Adrenal gland (tissue), 12 donors: ENCODE data around the gene ERC2. TPM values are rescaled to one million over a fixed set of nuclear protein-coding genes. Genes with fewer than 3 reads are reported as not detected.

Source experiments
- DNase-seq, 7 donors: peaks; one replicate each; pipeline ENCODE4 v3.0.0-alpha.2; 2019 to 2020
- H3K27ac ChIP-seq, 5 donors: fragments of 200-600 bp; sonication (generic) in 4 of 5; 1 replicate in 3 of 5; 2 replicates in 2 of 5; pipeline versions ENCODE4 v1.5.1 to v1.8.0; 2016 to 2020; ENCODE audit warnings: mild to moderate bottlenecking in 1 of 5
- H3K27me3 ChIP-seq: fragments of 200-600 bp; 2 replicates; pipeline ENCODE4 v1.8.0; 2021
- H3K36me3 ChIP-seq, 2 donors: fragments of 200-600 bp; replicated peaks in 1 of 2; 1 replicate in 1 of 2; 2 replicates in 1 of 2; pipeline versions ENCODE4 v1.5.1 to v1.8.0; 2018 to 2022
- H3K4me1 ChIP-seq, 2 donors: fragments of 200-600 bp; replicated peaks in 1 of 2; 1 replicate in 1 of 2; 2 replicates in 1 of 2; pipeline versions ENCODE4 v1.5.1 to v1.8.0; 2018 to 2021
- H3K4me3 ChIP-seq, 4 donors: fragments of 200-600 bp; sonication (generic) in 3 of 4; one replicate each; pipeline ENCODE4 v1.5.1; 2016 to 2018
- H3K9me3 ChIP-seq, 3 donors: fragments of 200-600 bp; sonication (generic) in 1 of 3; replicated peaks in 1 of 3; 1 replicate in 2 of 3; 2 replicates in 1 of 3; pipeline versions ENCODE4 v1.5.1 to v1.8.0; 2016 to 2021
- POLR2A ChIP-seq, 2 donors: fragments of 450-650 bp; IDR thresholded peaks; one replicate each; pipeline ENCODE4 v1.6.1; 2017; ENCODE audit warnings: antibody characterized with exemption in 2 of 2, mild to moderate bottlenecking in 2 of 2, moderate library complexity in 1 of 2
- WGBS, 4 donors: extraction: QIAGEN DNeasy Blood & Tissue Kit in 2 of 4; methylation state at CpG; one replicate each; pipeline versions ENCODE4 v1.1.5 to v1.1.7; 2013 to 2017; 5-methylcytosine and 5-hydroxymethylcytosine counted together
- intact Hi-C, 2 donors: fragments of 100-400 bp; cut with DNase I; formaldehyde crosslinking; loops; one replicate each; pipeline versions ENCODE4 v1.14.1 to v1.15.0; 2022 to 2023
- polyA plus RNA-seq, 3 donors: library from polyadenylated mRNA; stranded (reverse); fragments of 200-250 nt in 2 of 3; fragments of 350-450 nt in 1 of 3; fragmentation: Illumina TruSeq in 1 of 3; extraction: RNeasy Lipid Tissue Mini Kit (QIAGEN cat#74804) in 1 of 3; gene quantifications; one replicate each; pipeline ENCODE4 v1.2.3, GENCODE V29; 2013 to 2014
- total RNA-seq, 9 donors: library from RNA; depleted of rRNA in 4 of 9; stranded (reverse); fragments of >200 nt in 4 of 9; fragments of 120-200 nt in 1 of 9; fragmentation: NEBNext Ultra II Directional in 1 of 9; extraction: Animal tissue kit (Norgen Biotek cat#: 25700) in 1 of 9; gene quantifications; one replicate each; pipeline versions ENCODE4 v1.1.0 to v1.2.4, GENCODE V29; 2013 to 2023
- TF ChIP-seq, protein P1 (sequence below), 6 experiments: fragments of 450-650 bp in 4 of 6; fragments of 200-600 bp in 2 of 6; sonication (generic) in 1 of 6; IDR thresholded peaks; 1 replicate in 5 of 6; 2 replicates in 1 of 6; pipeline versions ENCODE4 v1.5.1 to v1.8.0; 2016 to 2021; ENCODE audit warnings: antibody characterized with exemption in 6 of 6, mild to moderate bottlenecking in 2 of 6, moderate library complexity in 1 of 6
- donor health status: healthy with polysubstance abuse.
- donor health status: Bipolar disorder and iron deficiency.
- donor health status: DM: yes; HTN: yes; CAD: no.
- donor health status: DM: no; HTN: no; CAD: no.
- donor health status: DM: no; HTN: no; CAD: no.
- donor health status: DM: yes; HTN: yes; CAD: no.

Gene ERC2
- total and polyA plus RNA-seq, 12 donors = 0.47 to 5.8 (median 1.5) TPM

GRCh38 chr3:56200251-56200650 lies 268.0 kb downstream of the ERC2 start:
- no peaks in the 10 kb centered on the region for H3K4me1 ChIP-seq
- H3K36me3 ChIP-seq = no peaks in the 10 kb centered on the region
- H3K9me3 ChIP-seq = no peaks in the 10 kb centered on the region
- TF ChIP-seq POLR2A (IDR thresholded peaks at IDR 0.05) = no peak
- TF ChIP-seq, protein P1, sequence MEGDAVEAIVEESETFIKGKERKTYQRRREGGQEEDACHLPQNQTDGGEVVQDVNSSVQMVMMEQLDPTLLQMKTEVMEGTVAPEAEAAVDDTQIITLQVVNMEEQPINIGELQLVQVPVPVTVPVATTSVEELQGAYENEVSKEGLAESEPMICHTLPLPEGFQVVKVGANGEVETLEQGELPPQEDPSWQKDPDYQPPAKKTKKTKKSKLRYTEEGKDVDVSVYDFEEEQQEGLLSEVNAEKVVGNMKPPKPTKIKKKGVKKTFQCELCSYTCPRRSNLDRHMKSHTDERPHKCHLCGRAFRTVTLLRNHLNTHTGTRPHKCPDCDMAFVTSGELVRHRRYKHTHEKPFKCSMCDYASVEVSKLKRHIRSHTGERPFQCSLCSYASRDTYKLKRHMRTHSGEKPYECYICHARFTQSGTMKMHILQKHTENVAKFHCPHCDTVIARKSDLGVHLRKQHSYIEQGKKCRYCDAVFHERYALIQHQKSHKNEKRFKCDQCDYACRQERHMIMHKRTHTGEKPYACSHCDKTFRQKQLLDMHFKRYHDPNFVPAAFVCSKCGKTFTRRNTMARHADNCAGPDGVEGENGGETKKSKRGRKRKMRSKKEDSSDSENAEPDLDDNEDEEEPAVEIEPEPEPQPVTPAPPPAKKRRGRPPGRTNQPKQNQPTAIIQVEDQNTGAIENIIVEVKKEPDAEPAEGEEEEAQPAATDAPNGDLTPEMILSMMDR (IDR thresholded peaks at IDR 0.05) = no peak
- intact Hi-C loops = no loop called here
- no peak overlapping the region for H3K27ac ChIP-seq
- no peaks in the 10 kb centered on the region for H3K27me3 ChIP-seq
- no peak overlapping the region for H3K4me3 ChIP-seq
- DNase-seq = no peak

GRCh38 chr3:56197991-56198390 lies 270.3 kb downstream of the ERC2 start:
- Histone ChIP-seq H3K27me3 (no peaks in the 10 kb centered on the region), H3K27ac (no peak overlapping the region), H3K9me3 (no peaks in the 10 kb centered on the region), H3K4me1 (no peaks in the 10 kb centered on the region), H3K36me3 (no peaks in the 10 kb centered on the region), H3K4me3 (no peak overlapping the region)
- no peak for DNase-seq
- intact Hi-C loops = no loop called here
- TF ChIP-seq POLR2A (IDR thresholded peaks at IDR 0.05) = no peak
- TF ChIP-seq, protein P1 (IDR thresholded peaks at IDR 0.05) = no peak

- Histone ChIP-seq H3K36me3 (no peaks in the 10 kb centered on the region), H3K4me3 (no peak overlapping the region), H3K27me3 (no peaks in the 10 kb centered on the region), H3K9me3 (no peaks in the 10 kb centered on the region), H3K4me1 (no peaks in the 10 kb centered on the region), H3K27ac (no peak overlapping the region)
- no peak for TF ChIP-seq POLR2A (IDR thresholded peaks at IDR 0.05)
- TF ChIP-seq, protein P1 (IDR thresholded peaks at IDR 0.05) = no peak
- intact Hi-C loops = no loop called here
- no peak for DNase-seq
- WGBS, 4 donors = 75 to 82% (median 78%) methylated on average over 3 of the region's 3 CpGs
Measured at GRCh38 chr3:56197259-56197965, 270.9 kb downstream of the ERC2 start.

- no peak for DNase-seq
- no peaks in the 10 kb centered on the region for H3K27me3 ChIP-seq
- H3K4me1 ChIP-seq = no peaks in the 10 kb centered on the region
- no peak for TF ChIP-seq POLR2A (IDR thresholded peaks at IDR 0.05)
- TF ChIP-seq, protein P1 (IDR thresholded peaks at IDR 0.05) = no peak
- WGBS, 4 donors = 63 to 76% (median 68%) methylated on average over 3 of the region's 3 CpGs
- intact Hi-C loops = no loop called here
- no peaks in the 10 kb centered on the region for H3K9me3 ChIP-seq
- no peak overlapping the region for H3K4me3 ChIP-seq
- H3K27ac ChIP-seq = no peak overlapping the region
- H3K36me3 ChIP-seq = no peaks in the 10 kb centered on the region
Measured at GRCh38 chr3:56196700-56197099, 271.6 kb downstream of the ERC2 start.
